Left ventricle myocardium inferior (tissue), 1 donor: ENCODE measurements around the gene HOMER3. TPM values are rescaled to one million over a fixed set of nuclear protein-coding genes. Genes with fewer than 3 reads are reported as not detected.
"Not testable (repeated sequence)": the region's sequence is repeated elsewhere in the genome, so short reads cannot be mapped to it uniquely, and the experiment has no call there.

ENCODE experiments used
- DNase-seq: peaks from one replicate; pipeline ENCODE4 v3.0.0-alpha.2; 2020
- H3K27ac ChIP-seq: fragments of 200-600 bp; replicated peaks from 2 replicates; pipeline ENCODE4 v1.8.0; 2021
- H3K27me3 ChIP-seq: fragments of 200-600 bp; 2 replicates; pipeline ENCODE4 v1.8.0; 2021; ENCODE audit warnings: low read depth
- H3K36me3 ChIP-seq: fragments of 200-600 bp; 2 replicates; pipeline ENCODE4 v1.8.0; 2021
- H3K4me1 ChIP-seq: fragments of 200-600 bp; 2 replicates; pipeline ENCODE4 v1.8.0; 2021
- H3K4me3 ChIP-seq: fragments of 200-600 bp; 2 replicates; pipeline ENCODE4 v1.8.0; 2021; ENCODE audit warnings: mild to moderate bottlenecking, moderate library complexity
- H3K9me3 ChIP-seq: fragments of 200-600 bp; replicated peaks from 2 replicates; pipeline ENCODE4 v1.8.0; 2021
- intact Hi-C: fragments of 100-400 bp; cut with micrococcal nuclease; formaldehyde crosslinking; loops from one replicate; pipeline ENCODE4 v1.11.0; 2022
- total RNA-seq: library from RNA; stranded (reverse); fragmentation: NEBNext Ultra II Directional; extraction: Animal tissue kit (Norgen Biotek cat#: 25700); gene quantifications from one replicate; pipeline ENCODE4 v1.2.1, GENCODE V29; 2021
- TF ChIP-seq, protein P1 (sequence below): fragments of 200-600 bp; IDR thresholded peaks from 2 replicates; pipeline ENCODE4 v1.8.0; 2021; ENCODE audit warnings: antibody characterized with exemption, mild to moderate bottlenecking, borderline replicate concordance
- donor health status: DM: no; HTN: yes; CAD: no; lungs with severe emphysema.

Gene HOMER3
- total RNA-seq, 1 donor from 2014 or later = 14.7 TPM

DNA sequence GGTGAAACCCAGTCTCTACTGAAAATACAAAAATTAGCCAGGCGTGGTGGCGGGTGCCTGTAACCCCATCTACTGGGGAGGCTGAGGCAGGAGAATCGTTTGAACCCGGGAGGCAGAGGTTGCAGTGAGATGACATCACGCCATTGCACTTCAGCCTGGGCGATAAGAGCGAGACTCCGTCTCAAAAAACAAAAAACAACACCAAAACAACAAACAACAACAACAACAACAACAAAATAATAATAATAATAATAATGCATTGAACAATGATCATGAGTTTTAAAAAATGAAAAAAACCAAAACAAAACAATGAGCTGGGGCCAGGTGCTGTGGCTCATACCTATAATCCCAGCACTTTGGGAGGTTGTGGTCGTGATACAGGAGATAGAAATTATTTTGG lies 23.1 kb upstream of the HOMER3 start:
- DNase-seq = no peak
- TF ChIP-seq, protein P1, sequence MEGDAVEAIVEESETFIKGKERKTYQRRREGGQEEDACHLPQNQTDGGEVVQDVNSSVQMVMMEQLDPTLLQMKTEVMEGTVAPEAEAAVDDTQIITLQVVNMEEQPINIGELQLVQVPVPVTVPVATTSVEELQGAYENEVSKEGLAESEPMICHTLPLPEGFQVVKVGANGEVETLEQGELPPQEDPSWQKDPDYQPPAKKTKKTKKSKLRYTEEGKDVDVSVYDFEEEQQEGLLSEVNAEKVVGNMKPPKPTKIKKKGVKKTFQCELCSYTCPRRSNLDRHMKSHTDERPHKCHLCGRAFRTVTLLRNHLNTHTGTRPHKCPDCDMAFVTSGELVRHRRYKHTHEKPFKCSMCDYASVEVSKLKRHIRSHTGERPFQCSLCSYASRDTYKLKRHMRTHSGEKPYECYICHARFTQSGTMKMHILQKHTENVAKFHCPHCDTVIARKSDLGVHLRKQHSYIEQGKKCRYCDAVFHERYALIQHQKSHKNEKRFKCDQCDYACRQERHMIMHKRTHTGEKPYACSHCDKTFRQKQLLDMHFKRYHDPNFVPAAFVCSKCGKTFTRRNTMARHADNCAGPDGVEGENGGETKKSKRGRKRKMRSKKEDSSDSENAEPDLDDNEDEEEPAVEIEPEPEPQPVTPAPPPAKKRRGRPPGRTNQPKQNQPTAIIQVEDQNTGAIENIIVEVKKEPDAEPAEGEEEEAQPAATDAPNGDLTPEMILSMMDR = no peak
- Histone ChIP-seq H3K27me3 (peaks cover 36% of the 10 kb centered on the region), H3K4me3 (no peak overlapping the region), H3K27ac (no peak overlapping the region), H3K4me1 (peaks cover 6% of the 10 kb centered on the region), H3K36me3 (no peaks in the 10 kb centered on the region), H3K9me3 (no peaks in the 10 kb centered on the region)
- intact Hi-C loops = no loop called here

DNA sequence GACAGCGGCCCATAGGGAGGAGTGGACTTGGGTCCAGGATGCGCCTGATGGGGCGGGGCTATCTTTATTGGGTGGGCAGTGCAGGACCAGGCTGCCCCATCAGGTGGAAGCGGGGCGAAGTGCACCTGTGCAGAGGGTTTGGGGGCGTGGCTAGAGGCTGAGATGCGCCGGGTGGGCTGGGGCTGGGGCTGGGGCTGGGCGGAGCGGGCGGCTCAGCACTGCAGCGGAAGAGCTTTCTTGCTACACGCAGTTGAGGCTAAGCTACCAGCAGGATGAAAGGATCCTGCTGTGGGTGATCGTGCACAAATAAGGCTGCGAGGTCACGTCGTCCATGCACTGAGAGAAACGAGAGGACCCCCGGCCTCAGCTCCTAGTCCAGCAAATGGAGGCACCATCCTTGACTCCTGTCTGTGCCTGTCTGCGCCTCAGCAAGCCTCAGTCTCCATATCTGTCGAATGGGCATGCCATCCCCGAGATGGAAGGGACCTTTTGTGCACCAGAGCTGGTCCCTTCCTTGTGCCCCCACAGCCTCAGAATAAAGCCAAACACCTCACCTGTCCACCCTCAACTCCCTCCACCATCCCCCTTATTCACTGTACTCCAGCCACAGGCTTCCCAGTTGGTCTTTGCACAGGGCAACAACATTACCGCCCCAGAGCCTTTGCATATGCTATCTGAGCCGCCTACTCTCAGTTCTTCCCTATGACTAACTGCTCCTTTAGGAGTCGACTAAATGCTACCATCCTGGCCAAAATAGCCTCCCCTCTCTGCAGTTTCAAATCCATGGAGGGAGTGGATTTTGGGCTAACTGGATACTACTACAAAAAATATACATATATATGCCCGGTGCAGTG lies 21.0 kb upstream of the HOMER3 start:
- Histone ChIP-seq H3K27me3 (peaks cover 40% of the 10 kb centered on the region), H3K4me1 (no peaks in the 10 kb centered on the region), H3K27ac (no peak overlapping the region), H3K4me3 (no peak overlapping the region), H3K9me3 (no peaks in the 10 kb centered on the region), H3K36me3 (no peaks in the 10 kb centered on the region)
- intact Hi-C loops = no loop called here
- DNase-seq = no peak
- TF ChIP-seq, protein P1 = no peak

DNA sequence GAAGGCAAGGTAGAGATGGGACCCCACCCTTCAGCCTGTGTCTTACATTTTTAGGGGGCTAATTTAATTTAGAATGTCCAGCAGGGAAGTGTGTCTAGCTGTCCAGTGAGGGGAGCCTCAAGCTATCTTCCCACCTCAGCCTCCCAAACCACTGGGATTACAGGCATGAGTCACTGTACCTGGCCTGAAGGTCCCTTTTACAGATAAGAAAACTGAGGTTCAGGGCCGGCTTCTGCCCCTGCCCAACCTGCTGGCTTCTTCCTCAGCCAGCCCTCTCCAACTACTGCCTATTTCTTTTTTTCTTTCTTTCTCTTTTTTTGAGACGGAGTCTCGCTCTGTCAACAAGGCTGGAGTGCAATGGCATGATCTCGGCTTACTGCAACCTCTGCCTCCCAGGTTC lies 19.4 kb upstream of the HOMER3 start:
- H3K4me1 ChIP-seq = no peaks in the 10 kb centered on the region
- TF ChIP-seq, protein P1 = no peak
- H3K9me3 ChIP-seq = no peaks in the 10 kb centered on the region
- DNase-seq = no peak
- H3K36me3 ChIP-seq = no peaks in the 10 kb centered on the region
- no peak overlapping the region for H3K27ac ChIP-seq
- intact Hi-C loops = no loop called here
- H3K27me3 ChIP-seq = peaks cover 40% of the 10 kb centered on the region
- H3K4me3 ChIP-seq = no peak overlapping the region

DNA sequence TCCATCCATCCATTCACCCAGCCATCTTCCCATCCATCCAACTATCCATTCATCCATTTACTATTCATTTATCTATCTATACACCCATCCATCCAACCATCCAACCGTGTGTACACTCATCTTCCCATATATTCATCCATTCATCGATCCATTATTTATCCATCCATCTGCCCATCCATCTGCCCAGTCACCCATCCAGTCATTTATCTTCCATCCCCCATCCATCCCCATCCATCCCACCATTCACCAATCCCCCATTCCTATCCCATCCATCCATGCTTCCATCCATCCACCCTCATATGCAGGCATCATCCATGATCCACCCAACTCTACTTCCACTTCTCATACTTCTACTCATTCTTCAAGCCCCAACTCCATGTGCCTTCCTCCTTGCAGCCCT lies 14.0 kb upstream of the HOMER3 start:
- Histone ChIP-seq H3K4me3 (no peak overlapping the region), H3K4me1 (no peaks in the 10 kb centered on the region), H3K27ac (no peak overlapping the region), H3K36me3 (no peaks in the 10 kb centered on the region), H3K9me3 (no peaks in the 10 kb centered on the region), H3K27me3 (peaks cover 6% of the 10 kb centered on the region)
- TF ChIP-seq, protein P1 = no peak
- no peak for DNase-seq
- intact Hi-C loops = no loop called here

DNA sequence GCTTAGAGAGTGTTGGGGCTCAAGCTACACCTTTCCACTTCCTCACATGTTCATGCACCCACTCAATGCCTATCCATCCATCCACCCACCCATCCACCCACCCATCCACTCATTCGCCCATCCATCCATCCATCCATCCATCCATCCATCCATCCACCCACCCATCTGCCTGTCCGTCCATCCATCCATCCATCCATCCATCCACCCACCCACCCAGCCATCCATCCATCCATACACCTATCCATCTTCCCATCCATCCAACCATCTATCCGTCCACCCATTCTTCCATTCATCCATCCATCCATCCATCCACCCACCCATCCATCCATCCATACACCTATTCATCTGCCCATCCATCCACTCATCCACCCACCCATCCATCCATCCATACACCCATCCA lies 13.1 kb upstream of the HOMER3 start:
- H3K36me3 ChIP-seq = no peaks in the 10 kb centered on the region
- no peak for DNase-seq
- intact Hi-C loops = no loop called here
- H3K27me3 ChIP-seq = peaks cover 4% of the 10 kb centered on the region
- no peak overlapping the region for H3K4me3 ChIP-seq
- no peaks in the 10 kb centered on the region for H3K9me3 ChIP-seq
- no peak overlapping the region for H3K27ac ChIP-seq
- no peaks in the 10 kb centered on the region for H3K4me1 ChIP-seq
- TF ChIP-seq, protein P1 = no peak

DNA sequence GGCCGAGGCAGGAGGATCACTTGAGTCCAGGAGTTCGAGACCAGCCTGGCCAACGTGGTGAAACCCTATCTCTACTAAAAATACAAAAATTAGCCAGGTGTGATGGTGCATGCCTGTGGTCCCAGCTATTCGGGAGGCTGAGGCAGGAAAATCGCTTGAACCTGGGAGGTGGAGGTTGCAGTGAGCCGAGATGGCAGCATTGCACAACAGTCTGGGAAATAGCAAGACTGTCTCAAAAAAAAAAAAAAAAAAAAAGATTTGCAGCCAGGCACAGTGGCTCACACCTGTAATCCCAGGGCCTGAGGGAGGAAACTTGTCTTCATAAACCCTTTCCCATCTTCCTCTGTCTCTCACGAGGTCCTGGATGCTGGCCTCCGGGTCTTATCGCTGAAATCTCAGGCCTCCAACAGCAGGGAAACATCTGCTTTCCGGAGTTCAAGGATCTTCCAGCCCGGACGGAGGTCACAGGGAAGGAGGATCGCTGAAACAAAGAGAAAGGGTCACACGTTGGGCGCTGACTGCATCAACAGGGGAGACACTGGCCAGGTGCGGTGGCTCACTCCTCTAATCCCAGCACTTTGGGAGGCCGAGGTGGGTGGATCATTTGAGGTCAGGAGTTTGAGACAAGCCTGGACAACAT lies 11.5 kb upstream of the HOMER3 start:
- DNase-seq, H3K27ac ChIP-seq, H3K4me1 ChIP-seq, intact Hi-C loops, H3K27me3 ChIP-seq, H3K4me3 ChIP-seq, H3K36me3 ChIP-seq, H3K9me3 ChIP-seq: not testable (repeated sequence)
